Hindlimb muscle (tissue), 1 donor: ENCODE measurements around the gene CYP2W1. TPM values are rescaled to one million over a fixed set of nuclear protein-coding genes. Genes with fewer than 3 reads are reported as not detected.
"Not testable (repeated sequence)": the region's sequence is repeated elsewhere in the genome, so short reads cannot be mapped to it uniquely, and the experiment has no call there.

Source experiments
- DNase-seq: peaks from one replicate; pipeline ENCODE4 v3.0.0-alpha.2; 2013
- polyA plus RNA-seq: library from polyadenylated mRNA; unstranded; fragments of 120-200 nt; gene quantifications from one replicate; pipeline ENCODE4 v1.2.1, GENCODE V29; 2013; ENCODE audit not compliant: insufficient read length

Gene CYP2W1
- polyA plus RNA-seq, 1 donor: 1.7 TPM

- no peak for DNase-seq
These were observed 47.6 kb downstream of the CYP2W1 start for GRCh38 chr7:1030444-1031070.

GRCh38 chr7:1031716-1032455, 48.9 kb downstream of the CYP2W1 start:
- DNase-seq: no peak

- DNase-seq: no peak
These were observed 49.7 kb downstream of the CYP2W1 start for GRCh38 chr7:1032536-1033181.

- no peak for DNase-seq
These were observed 50.7 kb downstream of the CYP2W1 start for GRCh38 chr7:1033546-1034145.

- DNase-seq: not testable (repeated sequence)
These were observed 51.8 kb downstream of the CYP2W1 start for GRCh38 chr7:1034769-1035168.

- DNase-seq: not testable (repeated sequence)
These were observed 53.4 kb downstream of the CYP2W1 start for GRCh38 chr7:1036164-1036928.

Other genes with a start within 250 kb of the CYP2W1 start
- gene SUN1, start 150.7 kb upstream of the CYP2W1 start, polyA plus RNA-seq: 227 TPM
- gene GET4, start 106.6 kb upstream of the CYP2W1 start, polyA plus RNA-seq: 50.6 TPM
- gene ADAP1, start 28.5 kb upstream of the CYP2W1 start, polyA plus RNA-seq: 2.1 TPM
- 13.1 TPM for gene COX19, start 7.6 kb upstream of the CYP2W1 start, polyA plus RNA-seq
- 6.2 TPM for gene GPR146, start 61.4 kb downstream of the CYP2W1 start, polyA plus RNA-seq
- gene GPER1, start 104.9 kb downstream of the CYP2W1 start, polyA plus RNA-seq: 14.2 TPM
- gene ZFAND2A, start 177.0 kb downstream of the CYP2W1 start, polyA plus RNA-seq: 13.1 TPM
- gene UNCX, start 249.7 kb downstream of the CYP2W1 start, polyA plus RNA-seq: not detected